IPS DF 19.7 (cell line): ENCODE data around the gene TPP2.

Experiments
- DNase-seq: peaks from one replicate; pipeline ENCODE4 v3.0.0-alpha.2; 2013; ENCODE audit warnings: low read depth, low spot score

TPP2 gene

GRCh38 chr13:102597029-102597961 lies 509 bp downstream of the TPP2 start:
- no peak for DNase-seq

GRCh38 chr13:102598061-102598460 lies 1.3 kb downstream of the TPP2 start:
- no peak for DNase-seq

- no peak for DNase-seq
Measured at GRCh38 chr13:102599426-102600012, 2.7 kb downstream of the TPP2 start.

GRCh38 chr13:102606537-102607309 lies 9.9 kb downstream of the TPP2 start:
- no peak for DNase-seq

- DNase-seq, result no peak
Measured at GRCh38 chr13:102608974-102609373, 12.2 kb downstream of the TPP2 start.

GRCh38 chr13:102609696-102610095 lies 12.9 kb downstream of the TPP2 start:
- DNase-seq, result no peak

GRCh38 chr13:102610296-102610895 lies 13.6 kb downstream of the TPP2 start:
- no peak for DNase-seq

- no peak for DNase-seq
Measured at GRCh38 chr13:102617697-102618350, 21.0 kb downstream of the TPP2 start.

- no peak for DNase-seq
Measured at GRCh38 chr13:102620516-102620915, 23.7 kb downstream of the TPP2 start.

- no peak for DNase-seq
Measured at GRCh38 chr13:102626928-102627327, 30.1 kb downstream of the TPP2 start.

GRCh38 chr13:102628559-102628958 lies 31.8 kb downstream of the TPP2 start:
- no peak for DNase-seq

- no peak for DNase-seq
Measured at GRCh38 chr13:102631198-102631597, 34.4 kb downstream of the TPP2 start.

GRCh38 chr13:102638741-102639140 lies 42.0 kb downstream of the TPP2 start:
- no peak for DNase-seq

- DNase-seq, result no peak
Measured at GRCh38 chr13:102642029-102642428, 45.2 kb downstream of the TPP2 start.

GRCh38 chr13:102642475-102642874 lies 45.7 kb downstream of the TPP2 start:
- DNase-seq, result no peak

- no peak for DNase-seq
Measured at GRCh38 chr13:102643656-102644055, 46.9 kb downstream of the TPP2 start.

GRCh38 chr13:102645701-102646100 lies 48.9 kb downstream of the TPP2 start:
- no peak for DNase-seq

GRCh38 chr13:102648046-102648445 lies 51.3 kb downstream of the TPP2 start:
- DNase-seq, result no peak

- no peak for DNase-seq
Measured at GRCh38 chr13:102650444-102650843, 53.7 kb downstream of the TPP2 start.

GRCh38 chr13:102651392-102651791 lies 54.6 kb downstream of the TPP2 start:
- DNase-seq, result no peak

- no peak for DNase-seq
Measured at GRCh38 chr13:102651892-102652291, 55.1 kb downstream of the TPP2 start.
